Measurements from ENCODE around the gene HIBCH. TPM values are rescaled to one million over a fixed set of nuclear protein-coding genes. Genes with fewer than 3 reads are reported as not detected.
A peak's percentile ranks its signal among the peaks of the same experiment; 100 is the strongest.
"Not testable (repeated sequence)": the region's sequence is repeated elsewhere in the genome, so short reads cannot be mapped to it uniquely, and the experiment has no call there.

HIBCH gene
- total RNA-seq: 80.7 TPM

- ATAC-seq (peak; percentile 91), DNase-seq (ENCODE audit: low spot score) (peak; percentile 99)
Observed at GRCh38 chr2:190319555-190320498, at the start of gene HIBCH. HIBCH (minus strand) TSS chr2:190319826; CDS start chr2:190319750, 76 bp downstream.

- ATAC-seq: no peak
- no peak for DNase-seq (ENCODE audit: low spot score)
Observed at GRCh38 chr2:190367091-190367490, 47.5 kb upstream of the HIBCH start.

- DNase-seq (ENCODE audit: low spot score) (no peak), ATAC-seq (no peak)
Observed at GRCh38 chr2:190366248-190366753, 46.7 kb upstream of the HIBCH start.

- no peak for DNase-seq (ENCODE audit: low spot score)
- ATAC-seq: no peak
Observed at GRCh38 chr2:190365499-190366204, 46.0 kb upstream of the HIBCH start.

GRCh38 chr2:190362894-190363293, 43.3 kb upstream of the HIBCH start:
- DNase-seq (ENCODE audit: low spot score) (no peak), ATAC-seq (peak; percentile 29)

- DNase-seq (ENCODE audit: low spot score) (no peak), ATAC-seq (no peak)
Observed at GRCh38 chr2:190361572-190361971, 41.9 kb upstream of the HIBCH start.

- DNase-seq (ENCODE audit: low spot score) (no peak), ATAC-seq (no peak)
Observed at GRCh38 chr2:190360965-190361364, 41.3 kb upstream of the HIBCH start.

- no peak for DNase-seq (ENCODE audit: low spot score)
- no peak for ATAC-seq
Observed at GRCh38 chr2:190360561-190360960, 40.9 kb upstream of the HIBCH start.

GRCh38 chr2:190358655-190359448, 39.2 kb upstream of the HIBCH start:
- not testable (repeated sequence) for DNase-seq (ENCODE audit: low spot score)
- peak; percentile 7 for ATAC-seq

- ATAC-seq: no peak
- DNase-seq (ENCODE audit: low spot score): no peak
Observed at GRCh38 chr2:190357600-190357999, 38.0 kb upstream of the HIBCH start.

- DNase-seq (ENCODE audit: low spot score) (no peak), ATAC-seq (peak; percentile 25)
Observed at GRCh38 chr2:190355968-190356644, 36.5 kb upstream of the HIBCH start.

- DNase-seq (ENCODE audit: low spot score): no peak
- ATAC-seq: no peak
Observed at GRCh38 chr2:190354003-190354690, 34.5 kb upstream of the HIBCH start.

- no peak for ATAC-seq
- no peak for DNase-seq (ENCODE audit: low spot score)
Observed at GRCh38 chr2:190353537-190353899, 33.9 kb upstream of the HIBCH start.

- peak; percentile 91 for DNase-seq (ENCODE audit: low spot score)
- ATAC-seq: peak; percentile 93
Observed at GRCh38 chr2:190352668-190353536, 33.3 kb upstream of the HIBCH start.

GRCh38 chr2:190351955-190352354, 32.3 kb upstream of the HIBCH start:
- DNase-seq (ENCODE audit: low spot score) (no peak), ATAC-seq (no peak)

GRCh38 chr2:190350371-190350770, 30.7 kb upstream of the HIBCH start:
- DNase-seq (ENCODE audit: low spot score) (no peak), ATAC-seq (no peak)

- ATAC-seq: peak; percentile 91
- peak; percentile 82 for DNase-seq (ENCODE audit: low spot score)
Observed at GRCh38 chr2:190344276-190344827, 24.7 kb upstream of the HIBCH start.

- DNase-seq (ENCODE audit: low spot score): peak; percentile 73
- ATAC-seq: peak; percentile 79
Observed at GRCh38 chr2:190343536-190344275, 24.1 kb upstream of the HIBCH start, which contains the start of gene INPP1. INPP1 (plus strand) TSS chr2:190343589; CDS start chr2:190360103, 16,514 bp downstream.
